Astrocyte of the cerebellum (primary cell): Measurements from ENCODE around the gene PNPLA3.

Experiments
- DNase-seq: peaks from one replicate; pipeline ENCODE4 v3.0.0-alpha.2; 2011; ENCODE audit warnings: low read depth
- H3K4me3 ChIP-seq: 2 replicates; pipeline ENCODE4 v1.5.1; 2011; ENCODE audit warnings: mild to moderate bottlenecking, low read depth, low read length, moderate library complexity
- in situ Hi-C: cut with HindIII; loops from 2 replicates; pipeline ENCODE4 v1.10.0; 2017; ENCODE audit warnings: low sequenced_read_pairs
- TF ChIP-seq, protein P1 (sequence below): IDR thresholded peaks from 2 replicates; pipeline ENCODE4 v1.5.1; 2012; ENCODE audit warnings: low read length, low read depth, moderate library complexity, mild to moderate bottlenecking; ENCODE audit errors: missing control alignments

PNPLA3 gene

GRCh38 chr22:43889860-43890253 is 33.7 kb upstream of the PNPLA3 start:
- H3K4me3 ChIP-seq, result no peak overlapping the region
- in situ Hi-C loops, result loop anchor here (5.0 kb wide), 1 partner anchor 43 kb away; no protein-coding TSS in a partner anchor
- DNase-seq, result no peak
- TF ChIP-seq, protein P1, sequence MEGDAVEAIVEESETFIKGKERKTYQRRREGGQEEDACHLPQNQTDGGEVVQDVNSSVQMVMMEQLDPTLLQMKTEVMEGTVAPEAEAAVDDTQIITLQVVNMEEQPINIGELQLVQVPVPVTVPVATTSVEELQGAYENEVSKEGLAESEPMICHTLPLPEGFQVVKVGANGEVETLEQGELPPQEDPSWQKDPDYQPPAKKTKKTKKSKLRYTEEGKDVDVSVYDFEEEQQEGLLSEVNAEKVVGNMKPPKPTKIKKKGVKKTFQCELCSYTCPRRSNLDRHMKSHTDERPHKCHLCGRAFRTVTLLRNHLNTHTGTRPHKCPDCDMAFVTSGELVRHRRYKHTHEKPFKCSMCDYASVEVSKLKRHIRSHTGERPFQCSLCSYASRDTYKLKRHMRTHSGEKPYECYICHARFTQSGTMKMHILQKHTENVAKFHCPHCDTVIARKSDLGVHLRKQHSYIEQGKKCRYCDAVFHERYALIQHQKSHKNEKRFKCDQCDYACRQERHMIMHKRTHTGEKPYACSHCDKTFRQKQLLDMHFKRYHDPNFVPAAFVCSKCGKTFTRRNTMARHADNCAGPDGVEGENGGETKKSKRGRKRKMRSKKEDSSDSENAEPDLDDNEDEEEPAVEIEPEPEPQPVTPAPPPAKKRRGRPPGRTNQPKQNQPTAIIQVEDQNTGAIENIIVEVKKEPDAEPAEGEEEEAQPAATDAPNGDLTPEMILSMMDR, result peak; percentile 37

- no peak for DNase-seq
- in situ Hi-C loops, result no loop called here
- H3K4me3 ChIP-seq, result no peak overlapping the region
- TF ChIP-seq, protein P1, result no peak
Observed at GRCh38 chr22:43890901-43891331, 32.7 kb upstream of the PNPLA3 start.

- DNase-seq, result no peak
- in situ Hi-C loops, result no loop called here
- H3K4me3 ChIP-seq, result peak within 1 kb of the TSS; percentile 6
- TF ChIP-seq, protein P1, result no peak
Observed at GRCh38 chr22:43891360-43892182, 32.0 kb upstream of the PNPLA3 start, which contains the start of gene PNPLA5. PNPLA5 (minus strand) TSS chr22:43892013; CDS start chr22:43891880, 133 bp downstream.

GRCh38 chr22:43892183-43892894 is 31.3 kb upstream of the PNPLA3 start:
- in situ Hi-C loops, result no loop called here
- TF ChIP-seq, protein P1, result no peak
- no peak overlapping the region for H3K4me3 ChIP-seq
- DNase-seq, result no peak

GRCh38 chr22:43893266-43893665 is 30.3 kb upstream of the PNPLA3 start:
- DNase-seq, result no peak
- TF ChIP-seq, protein P1, result no peak
- no peak overlapping the region for H3K4me3 ChIP-seq
- in situ Hi-C loops, result no loop called here

GRCh38 chr22:43894122-43894521 is 29.5 kb upstream of the PNPLA3 start:
- in situ Hi-C loops, result no loop called here
- no peak for DNase-seq
- TF ChIP-seq, protein P1, result no peak
- no peak overlapping the region for H3K4me3 ChIP-seq
